ENCODE results near the gene TLR10. TPM values are rescaled to one million over a fixed set of nuclear protein-coding genes. Genes with fewer than 3 reads are reported as not detected.

The TLR10 gene
- total RNA-seq, 1 donor from 2014 or later, result 0.22 TPM

DNA sequence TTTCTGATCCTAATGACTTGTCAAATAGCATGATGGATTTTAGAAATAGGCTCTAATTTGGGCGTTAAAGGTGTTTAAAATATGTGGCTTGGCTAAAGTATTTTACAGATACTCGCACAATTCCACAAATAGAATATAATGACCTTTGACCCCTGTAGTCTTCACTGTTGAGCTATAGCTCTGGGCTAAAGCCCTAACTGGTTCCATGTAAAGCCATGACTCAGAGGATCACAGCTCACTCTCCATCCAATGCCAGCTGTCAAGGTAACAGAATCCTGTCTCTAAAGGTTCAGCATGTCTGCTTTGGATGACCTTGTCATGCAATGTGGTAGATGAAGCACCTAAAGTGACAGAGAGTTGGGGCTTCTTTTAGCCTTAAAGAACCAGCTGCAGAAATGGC lies 42.5 kb downstream of the TLR10 start:
- DNase-seq (ENCODE audit: extremely low spot score, unreplicated experiment), result no peak
- H3K27me3 Mint-ChIP-seq, result no peaks in the 10 kb centered on the region
- no peaks in the 10 kb centered on the region for H3K4me1 Mint-ChIP-seq (ENCODE audit: unreplicated experiment)
- no peak overlapping the region for H3K4me3 Mint-ChIP-seq
- H3K9me3 Mint-ChIP-seq, result no peaks in the 10 kb centered on the region
- H3K36me3 Mint-ChIP-seq, result no peaks in the 10 kb centered on the region
- TF ChIP-seq, protein P1, sequence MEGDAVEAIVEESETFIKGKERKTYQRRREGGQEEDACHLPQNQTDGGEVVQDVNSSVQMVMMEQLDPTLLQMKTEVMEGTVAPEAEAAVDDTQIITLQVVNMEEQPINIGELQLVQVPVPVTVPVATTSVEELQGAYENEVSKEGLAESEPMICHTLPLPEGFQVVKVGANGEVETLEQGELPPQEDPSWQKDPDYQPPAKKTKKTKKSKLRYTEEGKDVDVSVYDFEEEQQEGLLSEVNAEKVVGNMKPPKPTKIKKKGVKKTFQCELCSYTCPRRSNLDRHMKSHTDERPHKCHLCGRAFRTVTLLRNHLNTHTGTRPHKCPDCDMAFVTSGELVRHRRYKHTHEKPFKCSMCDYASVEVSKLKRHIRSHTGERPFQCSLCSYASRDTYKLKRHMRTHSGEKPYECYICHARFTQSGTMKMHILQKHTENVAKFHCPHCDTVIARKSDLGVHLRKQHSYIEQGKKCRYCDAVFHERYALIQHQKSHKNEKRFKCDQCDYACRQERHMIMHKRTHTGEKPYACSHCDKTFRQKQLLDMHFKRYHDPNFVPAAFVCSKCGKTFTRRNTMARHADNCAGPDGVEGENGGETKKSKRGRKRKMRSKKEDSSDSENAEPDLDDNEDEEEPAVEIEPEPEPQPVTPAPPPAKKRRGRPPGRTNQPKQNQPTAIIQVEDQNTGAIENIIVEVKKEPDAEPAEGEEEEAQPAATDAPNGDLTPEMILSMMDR (conservative IDR thresholded peaks at IDR 0.05), result no peak
- H3K27ac Mint-ChIP-seq, result no peak overlapping the region

GRCh38 chr4:38738940-38739803 lies 43.6 kb downstream of the TLR10 start:
- no peaks in the 10 kb centered on the region for H3K9me3 Mint-ChIP-seq
- H3K4me1 Mint-ChIP-seq (ENCODE audit: unreplicated experiment), result no peaks in the 10 kb centered on the region
- no peak overlapping the region for H3K27ac Mint-ChIP-seq
- no peak overlapping the region for H3K4me3 Mint-ChIP-seq
- TF ChIP-seq, protein P1 (conservative IDR thresholded peaks at IDR 0.05), result no peak
- no peak for DNase-seq (ENCODE audit: extremely low spot score, unreplicated experiment)
- H3K27me3 Mint-ChIP-seq, result no peaks in the 10 kb centered on the region
- H3K36me3 Mint-ChIP-seq, result no peaks in the 10 kb centered on the region

GRCh38 chr4:38735870-38736269 lies 46.9 kb downstream of the TLR10 start:
- no peak for DNase-seq (ENCODE audit: extremely low spot score, unreplicated experiment)
- Mint-ChIP-seq H3K4me3 (no peak overlapping the region), H3K9me3 (no peaks in the 10 kb centered on the region), H3K4me1 (ENCODE audit: unreplicated experiment) (no peaks in the 10 kb centered on the region), H3K27ac (no peak overlapping the region), H3K27me3 (no peaks in the 10 kb centered on the region), H3K36me3 (no peaks in the 10 kb centered on the region)
- TF ChIP-seq, protein P1 (conservative IDR thresholded peaks at IDR 0.05), result no peak

- Mint-ChIP-seq H3K27ac (no peak overlapping the region), H3K27me3 (no peaks in the 10 kb centered on the region), H3K4me1 (ENCODE audit: unreplicated experiment) (no peaks in the 10 kb centered on the region), H3K4me3 (no peak overlapping the region), H3K9me3 (no peaks in the 10 kb centered on the region), H3K36me3 (no peaks in the 10 kb centered on the region)
- no peak for DNase-seq (ENCODE audit: extremely low spot score, unreplicated experiment)
- TF ChIP-seq, protein P1 (conservative IDR thresholded peaks at IDR 0.05), result no peak
These were observed 47.9 kb downstream of the TLR10 start for GRCh38 chr4:38734911-38735310.

DNA sequence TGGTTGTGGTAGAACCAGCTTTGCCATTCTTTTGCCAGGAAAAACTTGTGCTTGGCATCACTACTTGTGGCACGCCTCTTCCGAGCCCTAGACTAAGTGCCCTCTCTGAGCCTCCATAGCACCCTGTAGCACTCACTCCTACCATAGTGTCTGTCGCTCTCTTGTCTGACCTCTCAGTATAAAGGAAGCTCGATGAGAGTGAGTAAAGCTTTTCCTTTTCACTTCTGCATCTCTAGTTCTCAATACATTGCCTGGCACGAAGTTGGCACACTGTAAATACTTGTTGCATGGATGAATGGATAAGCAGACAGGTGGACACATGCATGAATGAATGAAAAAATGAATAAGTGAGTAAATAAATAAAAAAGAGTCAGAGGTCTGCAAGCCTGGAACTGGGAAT lies 48.3 kb downstream of the TLR10 start:
- DNase-seq (ENCODE audit: extremely low spot score, unreplicated experiment), result no peak
- H3K27ac Mint-ChIP-seq, result no peak overlapping the region
- H3K36me3 Mint-ChIP-seq, result no peaks in the 10 kb centered on the region
- no peaks in the 10 kb centered on the region for H3K9me3 Mint-ChIP-seq
- H3K4me3 Mint-ChIP-seq, result no peak overlapping the region
- TF ChIP-seq, protein P1 (conservative IDR thresholded peaks at IDR 0.05), result no peak
- H3K27me3 Mint-ChIP-seq, result no peaks in the 10 kb centered on the region
- H3K4me1 Mint-ChIP-seq (ENCODE audit: unreplicated experiment), result no peaks in the 10 kb centered on the region

Measured in type B pancreatic cell (in vitro differentiated cells).